Endothelial cell of umbilical vein (primary cell): ENCODE results near the gene HSP90AB1.

Source experiments
- CTCF ChIP-seq, 2 donors: IDR thresholded peaks; 1 replicate in 1 of 2; 2 replicates in 1 of 2; pipeline ENCODE4 v1.5.1; 2011; ENCODE audit warnings: low read length in 2 of 2, mild to moderate bottlenecking in 2 of 2, moderate library complexity in 2 of 2, control low read depth in 1 of 2, inconsistent platforms in 1 of 2, low read depth in 1 of 2; ENCODE audit not compliant: insufficient read depth in 1 of 2; ENCODE audit errors: extremely low read depth in 1 of 2
- EZH2 ChIP-seq: IDR thresholded peaks from 2 replicates; pipeline ENCODE4 v1.6.1; 2012; ENCODE audit warnings: borderline replicate concordance, low read depth, mild to moderate bottlenecking, moderate library complexity, low read length, inconsistent platforms; ENCODE audit not compliant: severe bottlenecking
- MAX ChIP-seq: IDR thresholded peaks from 2 replicates; pipeline ENCODE4 v1.6.1; 2011; ENCODE audit not compliant: insufficient read depth, insufficient read length
- POLR2A ChIP-seq: IDR thresholded peaks from 2 replicates; pipeline ENCODE4 v1.6.1; 2012; ENCODE audit warnings: low read depth, mild to moderate bottlenecking, control low read depth, low read length
- POLR2AphosphoS5 ChIP-seq: IDR thresholded peaks from 2 replicates; pipeline ENCODE4 v1.6.1; 2012; ENCODE audit warnings: low read depth, mild to moderate bottlenecking, control low read depth, low read length, moderate library complexity; ENCODE audit not compliant: insufficient read depth

GRCh38 chr6:44289726-44290260, 42.9 kb downstream of the HSP90AB1 start:
- TF ChIP-seq MAX (no peak), CTCF (IDR thresholded peaks at IDR 0.05; ENCODE audit: extremely low read depth in 1 of 2, insufficient read depth in 1 of 2, low read depth in 1 of 2, low read length in 2 of 2) (no peak), POLR2AphosphoS5 (no peak), POLR2A (no peak), EZH2 (no peak)
